ENCODE measurements around the gene ESR1. TPM values are rescaled to one million over a fixed set of nuclear protein-coding genes. Genes with fewer than 3 reads are reported as not detected.
"Not testable (repeated sequence)": the region's sequence is repeated elsewhere in the genome, so short reads cannot be mapped to it uniquely, and the experiment has no call there.

ESR1 gene
- total RNA-seq, 1 experiment from 2014 or later: 4.1 TPM

GRCh38 chr6:152129691-152130151 lies 322.2 kb downstream of the ESR1 start:
- no peak overlapping the region for H3K27ac ChIP-seq (ENCODE audit: low read length)
- H3K4me3 ChIP-seq (ENCODE audit: low read length): no peak overlapping the region
- no peaks in the 10 kb centered on the region for H3K9me2 ChIP-seq (replicated peaks; ENCODE audit: insufficient read depth, low read length)
- H2AFZ ChIP-seq (ENCODE audit: low read length): no peak overlapping the region
- no peaks in the 10 kb centered on the region for H3K4me1 ChIP-seq (ENCODE audit: low read length)
- peaks cover 37% of the 10 kb centered on the region; the same call in 1 of the 2 replicates for H3K36me3 ChIP-seq (ENCODE audit: insufficient read depth, low read length)
- H3K4me2 ChIP-seq (ENCODE audit: low read depth, low read length, poor library complexity, severe bottlenecking): no peak overlapping the region
- no peaks in the 10 kb centered on the region for H3K9me3 ChIP-seq (ENCODE audit: low read length)
- H3K79me2 ChIP-seq (ENCODE audit: low read length): no peaks in the 10 kb centered on the region
- no peak for DNase-seq
- H4K20me1 ChIP-seq (ENCODE audit: insufficient read depth, low read depth, low read length): no peaks in the 10 kb centered on the region
- H3K9ac ChIP-seq (ENCODE audit: low read length): no peak overlapping the region
- no peaks in the 10 kb centered on the region for H3K27me3 ChIP-seq (ENCODE audit: low read length)

- Histone ChIP-seq H3K27ac (ENCODE audit: low read length) (no peak overlapping the region), H2AFZ (ENCODE audit: low read length) (no peak overlapping the region), H3K79me2 (ENCODE audit: low read length) (no peaks in the 10 kb centered on the region), H3K9me3 (ENCODE audit: low read length) (no peaks in the 10 kb centered on the region), H3K4me2 (ENCODE audit: low read depth, low read length, poor library complexity, severe bottlenecking) (no peak overlapping the region), H3K4me3 (ENCODE audit: low read length) (no peak overlapping the region), H4K20me1 (ENCODE audit: insufficient read depth, low read depth, low read length) (no peaks in the 10 kb centered on the region), H3K9me2 (replicated peaks; ENCODE audit: insufficient read depth, low read length) (no peaks in the 10 kb centered on the region), H3K36me3 (ENCODE audit: insufficient read depth, low read length) (peaks cover 44% of the 10 kb centered on the region; the same call in 1 of the 2 replicates), H3K4me1 (ENCODE audit: low read length) (no peaks in the 10 kb centered on the region), H3K9ac (ENCODE audit: low read length) (no peak overlapping the region), H3K27me3 (ENCODE audit: low read length) (no peaks in the 10 kb centered on the region)
- no peak for DNase-seq
These were observed 323.0 kb downstream of the ESR1 start for GRCh38 chr6:152130441-152130840.

- no peak for DNase-seq
- H2AFZ ChIP-seq (ENCODE audit: low read length): no peak overlapping the region
- H3K9me2 ChIP-seq (replicated peaks; ENCODE audit: insufficient read depth, low read length): no peaks in the 10 kb centered on the region
- H3K79me2 ChIP-seq (ENCODE audit: low read length): no peaks in the 10 kb centered on the region
- H3K4me1 ChIP-seq (ENCODE audit: low read length): no peaks in the 10 kb centered on the region
- H4K20me1 ChIP-seq (ENCODE audit: insufficient read depth, low read depth, low read length): no peaks in the 10 kb centered on the region
- no peaks in the 10 kb centered on the region for H3K27me3 ChIP-seq (ENCODE audit: low read length)
- peaks cover 50% of the 10 kb centered on the region; the same call in 1 of the 2 replicates for H3K36me3 ChIP-seq (ENCODE audit: insufficient read depth, low read length)
- no peak overlapping the region for H3K27ac ChIP-seq (ENCODE audit: low read length)
- H3K4me3 ChIP-seq (ENCODE audit: low read length): no peak overlapping the region
- no peak overlapping the region for H3K9ac ChIP-seq (ENCODE audit: low read length)
- no peak overlapping the region for H3K4me2 ChIP-seq (ENCODE audit: low read depth, low read length, poor library complexity, severe bottlenecking)
- no peaks in the 10 kb centered on the region for H3K9me3 ChIP-seq (ENCODE audit: low read length)
These were observed 328.4 kb downstream of the ESR1 start for GRCh38 chr6:152135755-152136448.

DNA sequence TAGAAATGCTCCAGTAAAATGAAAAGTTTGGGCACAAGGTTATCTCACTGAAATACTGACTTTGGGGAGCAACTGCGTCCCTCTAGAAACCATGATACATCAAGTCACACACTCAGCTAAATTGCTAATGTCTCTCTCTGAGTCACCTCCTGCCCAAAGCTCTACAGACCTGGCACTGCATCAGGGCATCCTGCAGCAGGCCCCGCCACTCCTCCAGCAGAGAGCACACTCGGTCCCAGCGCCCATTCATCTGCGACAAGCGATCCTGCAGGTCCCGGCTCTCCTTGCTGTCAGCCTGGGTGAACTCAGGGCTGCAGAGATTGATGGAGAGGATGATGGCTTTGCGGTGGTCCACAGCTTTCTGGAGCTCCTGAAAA lies 329.0 kb downstream of the ESR1 start:
- Histone ChIP-seq H2AFZ (ENCODE audit: low read length) (no peak overlapping the region), H3K36me3 (ENCODE audit: insufficient read depth, low read length) (peaks cover 53% of the 10 kb centered on the region; the same call in 1 of the 2 replicates)
- DNase-seq: no peak

GRCh38 chr6:152138344-152138743 lies 330.9 kb downstream of the ESR1 start:
- not testable (repeated sequence) for H3K4me1 ChIP-seq (ENCODE audit: low read length); H3K27me3 ChIP-seq (ENCODE audit: low read length); H3K9me3 ChIP-seq (ENCODE audit: low read length); H3K27ac ChIP-seq (ENCODE audit: low read length); H3K4me2 ChIP-seq (ENCODE audit: low read depth, low read length, poor library complexity, severe bottlenecking); H3K9me2 ChIP-seq (replicated peaks; ENCODE audit: insufficient read depth, low read length); H3K4me3 ChIP-seq (ENCODE audit: low read length); DNase-seq; H4K20me1 ChIP-seq (ENCODE audit: insufficient read depth, low read depth, low read length); H3K79me2 ChIP-seq (ENCODE audit: low read length); H3K9ac ChIP-seq (ENCODE audit: low read length); H2AFZ ChIP-seq (ENCODE audit: low read length)
- H3K36me3 ChIP-seq (ENCODE audit: insufficient read depth, low read length): peaks cover 53% of the 10 kb centered on the region

More for the DNA sequence above, 329.0 kb downstream of the ESR1 start:
- H3K4me1 ChIP-seq (ENCODE audit: low read length): no peaks in the 10 kb centered on the region
- H3K27ac ChIP-seq (ENCODE audit: low read length): no peak overlapping the region
- H3K9me3 ChIP-seq (ENCODE audit: low read length): no peaks in the 10 kb centered on the region
- H3K79me2 ChIP-seq (ENCODE audit: low read length): no peaks in the 10 kb centered on the region
- H3K4me3 ChIP-seq (ENCODE audit: low read length): no peak overlapping the region
- H3K9ac ChIP-seq (ENCODE audit: low read length): no peak overlapping the region
- no peak overlapping the region for H3K4me2 ChIP-seq (ENCODE audit: low read depth, low read length, poor library complexity, severe bottlenecking)
- H3K9me2 ChIP-seq (replicated peaks; ENCODE audit: insufficient read depth, low read length): no peaks in the 10 kb centered on the region
- H4K20me1 ChIP-seq (ENCODE audit: insufficient read depth, low read depth, low read length): no peaks in the 10 kb centered on the region
- no peaks in the 10 kb centered on the region for H3K27me3 ChIP-seq (ENCODE audit: low read length)

DNA sequence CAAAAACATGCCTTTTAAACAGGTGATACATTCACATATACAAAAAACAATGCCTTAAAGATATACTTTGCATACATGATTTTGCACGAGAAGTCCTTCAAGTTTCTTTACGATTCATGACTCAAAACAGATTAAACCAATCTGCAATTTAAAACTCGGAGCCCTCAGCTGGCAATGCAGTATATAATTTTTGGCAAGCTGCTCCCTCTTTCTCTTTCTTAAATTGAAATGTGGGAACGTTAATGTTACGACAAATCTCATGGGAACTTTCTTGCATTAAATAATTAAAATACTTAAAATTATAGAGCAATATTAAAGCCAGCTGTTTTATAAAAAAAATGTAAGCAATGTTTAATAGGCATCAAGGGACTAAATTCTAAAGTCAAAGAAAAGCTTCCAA lies 334.6 kb downstream of the ESR1 start:
- Histone ChIP-seq H3K4me1 (ENCODE audit: low read length) (no peaks in the 10 kb centered on the region), H4K20me1 (ENCODE audit: insufficient read depth, low read depth, low read length) (no peaks in the 10 kb centered on the region), H3K4me3 (ENCODE audit: low read length) (no peak overlapping the region), H3K9ac (ENCODE audit: low read length) (no peak overlapping the region), H3K27me3 (ENCODE audit: low read length) (no peaks in the 10 kb centered on the region), H3K27ac (ENCODE audit: low read length) (no peak overlapping the region), H3K9me2 (replicated peaks; ENCODE audit: insufficient read depth, low read length) (no peaks in the 10 kb centered on the region), H3K79me2 (ENCODE audit: low read length) (no peaks in the 10 kb centered on the region), H3K4me2 (ENCODE audit: low read depth, low read length, poor library complexity, severe bottlenecking) (no peak overlapping the region), H3K36me3 (ENCODE audit: insufficient read depth, low read length) (peaks cover 31% of the 10 kb centered on the region), H2AFZ (ENCODE audit: low read length) (no peak overlapping the region), H3K9me3 (ENCODE audit: low read length) (no peaks in the 10 kb centered on the region)
- no peak for DNase-seq

DNA sequence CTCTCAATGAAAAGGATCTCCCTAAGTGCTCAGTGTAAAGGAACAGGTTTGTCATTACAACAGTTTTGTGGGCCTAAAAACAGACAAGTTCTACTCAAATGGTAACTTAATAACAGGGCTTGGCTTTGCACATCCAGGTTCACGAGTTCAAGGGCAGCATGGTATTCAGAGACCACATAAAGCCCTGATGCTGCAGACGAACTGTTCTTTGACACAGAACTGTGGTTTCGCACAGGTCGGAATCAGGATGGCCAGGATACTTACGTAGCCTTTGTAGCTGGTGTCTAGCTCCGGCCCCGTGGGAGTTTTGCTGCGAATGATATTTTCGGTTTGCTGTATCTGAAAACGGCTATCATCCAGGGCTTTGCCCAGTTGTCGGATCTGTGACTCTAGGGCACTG lies 335.9 kb downstream of the ESR1 start:
- H3K4me1 ChIP-seq (ENCODE audit: low read length): no peaks in the 10 kb centered on the region
- DNase-seq: no peak

DNA sequence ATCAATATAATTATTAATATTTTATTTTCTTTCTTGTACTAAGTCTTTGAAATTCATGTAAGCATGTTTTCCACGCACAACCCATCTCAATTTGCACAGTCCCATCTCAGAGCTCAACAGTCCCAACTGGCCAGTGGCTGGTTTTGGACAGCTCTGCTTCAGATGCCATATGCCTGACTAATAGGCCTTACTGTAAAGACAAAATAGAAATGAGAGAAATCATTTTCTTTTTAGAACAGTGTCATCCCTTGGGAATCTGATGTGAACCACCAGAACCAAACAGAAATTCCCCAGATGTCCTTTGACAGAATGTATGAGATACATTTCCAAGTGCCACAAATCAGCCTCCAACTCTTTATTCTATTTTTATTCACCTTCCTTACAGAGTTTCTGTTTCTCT lies 338.9 kb downstream of the ESR1 start:
- H3K9me3 ChIP-seq (ENCODE audit: low read length): no peaks in the 10 kb centered on the region
- peaks cover 46% of the 10 kb centered on the region for H3K36me3 ChIP-seq (ENCODE audit: insufficient read depth, low read length)
- no peak for DNase-seq
- no peak overlapping the region for H3K4me3 ChIP-seq (ENCODE audit: low read length)
- no peaks in the 10 kb centered on the region for H4K20me1 ChIP-seq (ENCODE audit: insufficient read depth, low read depth, low read length)
- H3K27me3 ChIP-seq (ENCODE audit: low read length): no peaks in the 10 kb centered on the region
- H3K79me2 ChIP-seq (ENCODE audit: low read length): no peaks in the 10 kb centered on the region
- H3K4me1 ChIP-seq (ENCODE audit: low read length): no peaks in the 10 kb centered on the region
- no peak overlapping the region for H3K4me2 ChIP-seq (ENCODE audit: low read depth, low read length, poor library complexity, severe bottlenecking)
- H3K9me2 ChIP-seq (replicated peaks; ENCODE audit: insufficient read depth, low read length): no peaks in the 10 kb centered on the region
- H3K27ac ChIP-seq (ENCODE audit: low read length): no peak overlapping the region
- no peak overlapping the region for H3K9ac ChIP-seq (ENCODE audit: low read length)
- H2AFZ ChIP-seq (ENCODE audit: low read length): no peak overlapping the region

More for the DNA sequence above, 335.9 kb downstream of the ESR1 start:
- Histone ChIP-seq H3K27me3 (ENCODE audit: low read length) (no peaks in the 10 kb centered on the region), H3K9me3 (ENCODE audit: low read length) (no peaks in the 10 kb centered on the region), H3K9ac (ENCODE audit: low read length) (no peak overlapping the region), H3K4me3 (ENCODE audit: low read length) (no peak overlapping the region), H3K9me2 (replicated peaks; ENCODE audit: insufficient read depth, low read length) (no peaks in the 10 kb centered on the region), H3K27ac (ENCODE audit: low read length) (no peak overlapping the region), H3K4me2 (ENCODE audit: low read depth, low read length, poor library complexity, severe bottlenecking) (no peak overlapping the region), H3K36me3 (ENCODE audit: insufficient read depth, low read length) (peaks cover 28% of the 10 kb centered on the region), H2AFZ (ENCODE audit: low read length) (no peak overlapping the region), H3K79me2 (ENCODE audit: low read length) (no peaks in the 10 kb centered on the region), H4K20me1 (ENCODE audit: insufficient read depth, low read depth, low read length) (no peaks in the 10 kb centered on the region)

Data from Karpas-422 (cell line).